GM12865 (cell line): ENCODE results near the gene GABRA4.

Experiments
- DNase-seq: peaks from one replicate; pipeline ENCODE4 v3.0.0; 2010; ENCODE audit warnings: low read depth
- H3K4me3 ChIP-seq: 2 replicates; pipeline ENCODE4 v1.5.1; 2011; ENCODE audit warnings: mild to moderate bottlenecking, low read depth, low read length, control low read depth
- CTCF ChIP-seq: IDR thresholded peaks from 2 replicates; pipeline ENCODE4 v1.5.1; 2011; ENCODE audit warnings: low read length, control low read depth, low read depth, inconsistent platforms; ENCODE audit not compliant: insufficient read depth; ENCODE audit errors: missing control alignments

GABRA4 gene

GRCh38 chr4:47017494-47017893 lies 24.1 kb upstream of the GABRA4 start:
- no peak for DNase-seq
- no peak for TF ChIP-seq CTCF
- H3K4me3 ChIP-seq: no peak overlapping the region

- DNase-seq: no peak
- H3K4me3 ChIP-seq: no peak overlapping the region
- no peak for TF ChIP-seq CTCF
These were observed 23.7 kb upstream of the GABRA4 start for GRCh38 chr4:47017081-47017480.

- H3K4me3 ChIP-seq: no peak overlapping the region
- no peak for TF ChIP-seq CTCF
- DNase-seq: no peak
These were observed 20.0 kb upstream of the GABRA4 start for GRCh38 chr4:47013373-47013772.

- no peak for TF ChIP-seq CTCF
- no peak overlapping the region for H3K4me3 ChIP-seq
- DNase-seq: no peak
These were observed 19.3 kb upstream of the GABRA4 start for GRCh38 chr4:47012676-47013075.

- peak; percentile 65 for DNase-seq
- no peak overlapping the region for H3K4me3 ChIP-seq
- no peak for TF ChIP-seq CTCF
These were observed 17.6 kb upstream of the GABRA4 start for GRCh38 chr4:47010912-47011446.

GRCh38 chr4:47010347-47010911 lies 17.0 kb upstream of the GABRA4 start:
- TF ChIP-seq CTCF: no peak
- no peak overlapping the region for H3K4me3 ChIP-seq
- DNase-seq: no peak

- DNase-seq: no peak
- no peak overlapping the region for H3K4me3 ChIP-seq
These were observed 9.2 kb upstream of the GABRA4 start for GRCh38 chr4:47002580-47002979.

More at GRCh38 chr4:47002580-47002979, 9.2 kb upstream of the GABRA4 start:
- no peak for TF ChIP-seq CTCF
